ENCODE data around the gene AATF.

- no peak for TF ChIP-seq CTCF (IDR thresholded peaks at IDR 0.05)
- TF ChIP-seq POLR2A (IDR thresholded peaks at IDR 0.05): no peak
- TF ChIP-seq POLR2AphosphoS5 (IDR thresholded peaks at IDR 0.05): no peak
Observed at GRCh38 chr17:36946726-36947091, 2.0 kb upstream of the AATF start.

All from breast epithelium (tissue), 3 donors.